Kidney epithelial cell (primary cell): ENCODE measurements around the gene YDJC. TPM values are rescaled to one million over a fixed set of nuclear protein-coding genes. Genes with fewer than 3 reads are reported as not detected.

Source experiments
- DNase-seq: peaks from one replicate; pipeline ENCODE4 v3.0.0-alpha.2; 2010; ENCODE audit warnings: low read depth
- H3K27me3 ChIP-seq: 2 replicates; pipeline ENCODE4 v1.6.0; 2011; ENCODE audit warnings: low read length; ENCODE audit not compliant: control insufficient read depth, insufficient read depth
- H3K36me3 ChIP-seq: 2 replicates; pipeline ENCODE4 v1.5.1; 2011; ENCODE audit warnings: low read length; ENCODE audit not compliant: control insufficient read depth, insufficient read depth
- H3K4me3 ChIP-seq: 2 replicates; pipeline ENCODE4 v1.5.1; 2011; ENCODE audit warnings: low read depth, mild to moderate bottlenecking, control low read depth, low read length
- total RNA-seq: library from RNA; depleted of rRNA; stranded (reverse); fragments of >200 nt; gene quantifications from 2 replicates; pipeline ENCODE4 v1.2.3, GENCODE V29; 2015
- TF ChIP-seq, protein P1 (sequence below): IDR thresholded peaks from 2 replicates; pipeline ENCODE4 v1.5.1; 2011; ENCODE audit warnings: mild to moderate bottlenecking, moderate library complexity, low read length, control low read depth, inconsistent platforms; ENCODE audit not compliant: insufficient read depth, poor library complexity, severe bottlenecking

YDJC gene
- total RNA-seq, 1 donor from 2014 or later = 95.5 TPM

DNA sequence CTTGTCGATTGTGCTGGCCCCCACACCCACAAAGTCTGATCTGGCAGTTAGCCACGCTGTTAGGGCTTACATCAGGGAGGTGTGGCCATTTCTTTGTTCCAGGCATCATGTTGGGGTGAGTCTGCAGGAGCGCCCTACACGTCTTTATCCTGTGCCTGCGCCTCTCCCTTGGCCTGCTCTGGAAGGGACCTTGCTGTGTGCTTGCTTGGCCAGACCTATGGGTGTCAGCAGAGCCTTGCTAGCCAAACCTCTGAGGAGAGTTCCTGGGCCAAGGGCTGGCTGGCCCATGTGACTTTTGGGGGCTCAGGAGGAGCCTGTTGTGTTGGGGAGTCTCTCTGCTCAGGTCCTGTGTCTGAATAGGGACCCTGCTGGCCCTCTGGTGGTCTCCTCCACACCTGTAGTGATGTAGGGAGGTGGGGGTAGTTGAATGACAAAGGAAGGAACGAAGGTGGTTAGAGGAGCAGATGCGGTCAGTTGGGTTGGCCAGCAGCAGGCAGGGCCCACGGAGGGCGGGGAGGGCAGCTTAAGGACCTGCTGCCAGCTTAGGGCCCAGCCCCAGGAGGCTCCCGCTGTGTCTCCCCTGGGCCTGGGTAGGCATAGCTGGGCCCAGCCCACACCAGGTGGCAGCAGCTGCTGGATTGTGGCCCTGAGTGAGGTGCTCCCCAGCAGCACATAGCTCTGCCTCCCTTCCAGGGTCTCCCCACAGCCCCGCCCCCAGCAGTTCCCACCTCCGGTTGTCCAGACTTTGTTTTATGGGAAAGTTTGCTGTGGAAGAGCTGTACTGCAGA, 43.9 kb upstream of the YDJC start:
- Histone ChIP-seq H3K4me3 (no peak overlapping the region), H3K36me3 (no peaks in the 10 kb centered on the region), H3K27me3 (no peaks in the 10 kb centered on the region)
- TF ChIP-seq, protein P1, sequence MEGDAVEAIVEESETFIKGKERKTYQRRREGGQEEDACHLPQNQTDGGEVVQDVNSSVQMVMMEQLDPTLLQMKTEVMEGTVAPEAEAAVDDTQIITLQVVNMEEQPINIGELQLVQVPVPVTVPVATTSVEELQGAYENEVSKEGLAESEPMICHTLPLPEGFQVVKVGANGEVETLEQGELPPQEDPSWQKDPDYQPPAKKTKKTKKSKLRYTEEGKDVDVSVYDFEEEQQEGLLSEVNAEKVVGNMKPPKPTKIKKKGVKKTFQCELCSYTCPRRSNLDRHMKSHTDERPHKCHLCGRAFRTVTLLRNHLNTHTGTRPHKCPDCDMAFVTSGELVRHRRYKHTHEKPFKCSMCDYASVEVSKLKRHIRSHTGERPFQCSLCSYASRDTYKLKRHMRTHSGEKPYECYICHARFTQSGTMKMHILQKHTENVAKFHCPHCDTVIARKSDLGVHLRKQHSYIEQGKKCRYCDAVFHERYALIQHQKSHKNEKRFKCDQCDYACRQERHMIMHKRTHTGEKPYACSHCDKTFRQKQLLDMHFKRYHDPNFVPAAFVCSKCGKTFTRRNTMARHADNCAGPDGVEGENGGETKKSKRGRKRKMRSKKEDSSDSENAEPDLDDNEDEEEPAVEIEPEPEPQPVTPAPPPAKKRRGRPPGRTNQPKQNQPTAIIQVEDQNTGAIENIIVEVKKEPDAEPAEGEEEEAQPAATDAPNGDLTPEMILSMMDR = no peak
- no peak for DNase-seq

DNA sequence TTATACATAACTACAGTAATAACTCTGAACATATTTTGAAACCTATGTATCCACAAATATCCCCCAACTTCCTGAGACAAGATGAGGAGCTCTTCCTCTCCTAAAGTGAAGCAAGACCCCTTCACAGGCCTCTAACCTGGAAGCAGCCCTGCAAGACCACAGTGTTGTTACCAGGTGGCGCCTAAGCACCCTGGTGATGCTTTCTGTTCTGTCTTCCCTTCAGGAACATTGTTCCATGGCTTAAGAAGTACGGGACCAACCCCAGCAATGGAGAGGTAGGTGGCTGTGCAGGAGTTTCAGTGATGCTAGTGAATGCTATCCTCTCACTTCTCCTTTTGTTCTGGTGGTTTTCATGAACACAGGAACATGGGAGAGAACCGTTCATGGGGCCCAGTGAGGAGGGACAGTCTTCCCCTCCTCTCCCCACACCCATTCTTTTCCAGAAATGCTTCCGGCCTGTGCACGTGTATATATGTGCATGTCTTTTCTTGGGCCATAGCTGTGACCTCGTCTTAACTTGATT, 42.3 kb upstream of the YDJC start:
- no peak overlapping the region for H3K4me3 ChIP-seq
- no peak for DNase-seq
- H3K27me3 ChIP-seq = no peaks in the 10 kb centered on the region
- TF ChIP-seq, protein P1 = no peak
- no peaks in the 10 kb centered on the region for H3K36me3 ChIP-seq

DNA sequence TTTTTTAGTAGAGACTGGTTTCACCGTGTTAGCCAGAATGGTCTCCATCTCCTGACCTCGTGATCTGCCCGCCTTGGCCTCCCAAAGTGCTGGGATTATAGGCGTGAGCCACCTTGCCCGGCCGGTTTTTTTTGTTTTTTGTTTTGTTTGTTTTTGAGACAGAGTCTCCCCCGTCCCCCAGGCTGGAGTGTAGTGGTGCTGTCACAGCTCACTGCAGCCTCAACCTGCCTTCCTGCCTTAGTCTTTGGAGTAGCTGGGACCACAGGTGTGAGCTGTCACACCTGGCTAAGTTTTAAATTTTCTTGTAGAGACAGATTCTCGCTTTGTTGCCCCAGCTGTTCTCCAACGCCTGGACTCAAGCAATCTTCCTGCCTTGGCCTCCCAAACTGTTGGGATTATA, 39.2 kb upstream of the YDJC start:
- Histone ChIP-seq H3K36me3 (no peaks in the 10 kb centered on the region), H3K27me3 (no peaks in the 10 kb centered on the region), H3K4me3 (no peak overlapping the region)
- DNase-seq = no peak
- TF ChIP-seq, protein P1 = no peak

DNA sequence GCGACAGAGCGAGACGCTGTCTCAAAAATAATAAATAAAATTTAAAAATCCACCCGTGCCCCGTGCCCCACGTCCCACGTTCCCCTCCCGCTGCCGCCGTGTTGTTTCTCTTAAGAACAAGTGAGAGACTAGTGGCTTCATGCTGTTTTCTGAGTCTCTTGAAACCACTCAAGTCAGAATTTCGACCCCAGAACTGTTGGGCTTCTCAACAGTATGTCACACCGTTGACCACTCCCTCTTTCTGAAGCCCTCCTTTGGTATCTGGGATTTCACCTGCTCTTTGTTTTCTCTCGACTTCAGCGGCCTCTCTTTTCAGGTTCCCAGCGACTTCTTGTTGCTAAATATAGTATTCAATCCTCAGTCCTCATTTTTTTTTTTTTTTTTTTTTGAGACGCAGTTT, 37.0 kb upstream of the YDJC start:
- no peaks in the 10 kb centered on the region for H3K36me3 ChIP-seq
- no peaks in the 10 kb centered on the region for H3K27me3 ChIP-seq
- DNase-seq = no peak
- TF ChIP-seq, protein P1 = no peak
- peak overlapping the region; percentile 76 for H3K4me3 ChIP-seq

DNA sequence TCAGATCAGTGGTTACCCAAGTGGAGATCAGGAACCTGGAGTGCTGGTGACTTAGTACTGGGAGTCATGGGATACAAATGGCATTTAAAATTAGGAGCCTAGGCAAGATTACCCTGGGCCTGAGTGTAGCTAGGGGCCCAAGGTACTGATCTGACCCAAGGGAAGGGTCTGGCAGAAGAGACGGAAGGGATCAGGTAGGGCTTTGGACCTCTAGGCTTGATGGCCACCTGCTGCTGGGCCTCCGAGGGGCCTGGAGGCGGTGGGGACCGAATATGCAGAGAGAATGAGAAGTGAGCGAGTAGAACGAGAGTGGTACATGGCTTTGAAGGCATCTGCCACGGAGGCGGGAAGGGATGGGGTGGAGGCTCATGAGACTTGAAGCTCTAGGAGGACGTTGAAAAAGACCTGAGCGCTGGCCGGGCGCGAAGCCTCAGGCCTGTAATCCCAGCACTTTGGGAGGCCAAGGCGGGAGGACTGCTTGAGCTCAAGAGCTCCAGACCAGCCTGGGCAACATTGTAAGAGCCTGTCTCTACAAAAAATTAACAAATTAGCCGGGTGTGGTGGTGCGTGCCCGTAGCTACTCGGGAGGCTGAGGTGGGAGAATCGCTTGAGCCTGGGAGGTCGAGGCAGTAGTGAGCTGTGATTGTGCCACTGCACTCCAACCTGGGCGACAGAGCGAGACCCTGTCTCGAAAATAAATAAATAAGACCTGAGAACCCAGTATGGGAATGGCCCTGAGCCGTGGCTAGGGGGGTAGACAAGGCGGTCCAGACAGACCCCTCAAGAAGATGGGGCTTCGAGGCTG, 35.4 kb upstream of the YDJC start:
- Histone ChIP-seq H3K4me3 (peak overlapping the region; percentile 76), H3K27me3 (no peaks in the 10 kb centered on the region), H3K36me3 (no peaks in the 10 kb centered on the region)
- DNase-seq = no peak
- TF ChIP-seq, protein P1 = no peak
